BE2C (cell line): Measurements from ENCODE around the gene SLC8A2.

ENCODE experiments used
- DNase-seq: peaks from one replicate; pipeline ENCODE4 v3.0.0-alpha.2; 2020
- H3K27me3 ChIP-seq: fragments of 250-450 bp; sonication (Bioruptor Pico); 2 replicates; pipeline ENCODE4 v1.5.1; 2020; ENCODE audit warnings: mild to moderate bottlenecking
- H3K36me3 ChIP-seq: fragments of 250-450 bp; sonication (Bioruptor Pico); 2 replicates; pipeline ENCODE4 v1.5.1; 2020; ENCODE audit warnings: mild to moderate bottlenecking
- H3K4me1 ChIP-seq: fragments of 250-450 bp; sonication (Bioruptor Pico); 2 replicates; pipeline ENCODE4 v1.5.1; 2020
- H3K4me3 ChIP-seq: 2 replicates; pipeline ENCODE4 v1.5.1; 2011; ENCODE audit warnings: low read depth, low read length
- H3K9me3 ChIP-seq: fragments of 250-450 bp; sonication (Bioruptor Pico); 2 replicates; pipeline ENCODE4 v1.5.1; 2020
- TF ChIP-seq, protein P1 (sequence below): IDR thresholded peaks from 2 replicates; pipeline ENCODE4 v1.5.1; 2012; ENCODE audit warnings: mild to moderate bottlenecking, low read depth, low read length

SLC8A2 gene

DNA sequence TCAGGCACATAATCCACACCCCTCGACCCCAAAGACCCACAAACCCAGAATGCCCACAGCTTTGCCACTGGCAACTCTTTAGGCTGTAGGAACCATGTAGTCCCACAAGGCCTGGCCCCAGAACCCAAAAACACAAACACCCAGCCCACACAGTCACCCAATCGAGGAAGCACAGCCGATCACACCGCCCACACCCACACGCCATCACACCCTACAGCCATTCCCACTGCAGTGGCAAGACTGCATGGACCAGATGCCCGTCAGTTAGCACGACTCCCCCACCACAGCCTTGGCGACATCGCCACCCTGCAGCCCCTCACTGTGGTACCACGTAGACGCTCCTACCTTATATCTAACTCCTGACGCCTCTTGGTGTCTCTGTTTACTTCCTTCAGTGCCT is 28.4 kb downstream of the SLC8A2 start:
- no peak for DNase-seq
- Histone ChIP-seq H3K4me3 (no peak overlapping the region), H3K9me3 (peaks cover 5% of the 10 kb centered on the region), H3K4me1 (peaks cover 10% of the 10 kb centered on the region), H3K36me3 (no peaks in the 10 kb centered on the region), H3K27me3 (peaks cover 3% of the 10 kb centered on the region; the same call in 1 of the 2 replicates)
- TF ChIP-seq, protein P1, sequence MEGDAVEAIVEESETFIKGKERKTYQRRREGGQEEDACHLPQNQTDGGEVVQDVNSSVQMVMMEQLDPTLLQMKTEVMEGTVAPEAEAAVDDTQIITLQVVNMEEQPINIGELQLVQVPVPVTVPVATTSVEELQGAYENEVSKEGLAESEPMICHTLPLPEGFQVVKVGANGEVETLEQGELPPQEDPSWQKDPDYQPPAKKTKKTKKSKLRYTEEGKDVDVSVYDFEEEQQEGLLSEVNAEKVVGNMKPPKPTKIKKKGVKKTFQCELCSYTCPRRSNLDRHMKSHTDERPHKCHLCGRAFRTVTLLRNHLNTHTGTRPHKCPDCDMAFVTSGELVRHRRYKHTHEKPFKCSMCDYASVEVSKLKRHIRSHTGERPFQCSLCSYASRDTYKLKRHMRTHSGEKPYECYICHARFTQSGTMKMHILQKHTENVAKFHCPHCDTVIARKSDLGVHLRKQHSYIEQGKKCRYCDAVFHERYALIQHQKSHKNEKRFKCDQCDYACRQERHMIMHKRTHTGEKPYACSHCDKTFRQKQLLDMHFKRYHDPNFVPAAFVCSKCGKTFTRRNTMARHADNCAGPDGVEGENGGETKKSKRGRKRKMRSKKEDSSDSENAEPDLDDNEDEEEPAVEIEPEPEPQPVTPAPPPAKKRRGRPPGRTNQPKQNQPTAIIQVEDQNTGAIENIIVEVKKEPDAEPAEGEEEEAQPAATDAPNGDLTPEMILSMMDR: no peak

GRCh38 chr19:47438793-47439220 is 32.9 kb downstream of the SLC8A2 start:
- H3K4me1 ChIP-seq: no peaks in the 10 kb centered on the region
- TF ChIP-seq, protein P1: no peak
- no peaks in the 10 kb centered on the region for H3K27me3 ChIP-seq
- H3K36me3 ChIP-seq: no peaks in the 10 kb centered on the region
- no peak overlapping the region for H3K4me3 ChIP-seq
- no peaks in the 10 kb centered on the region for H3K9me3 ChIP-seq
- DNase-seq: no peak

- Histone ChIP-seq H3K4me1 (no peaks in the 10 kb centered on the region), H3K4me3 (no peak overlapping the region), H3K27me3 (no peaks in the 10 kb centered on the region), H3K36me3 (no peaks in the 10 kb centered on the region), H3K9me3 (no peaks in the 10 kb centered on the region)
- no peak for DNase-seq
- TF ChIP-seq, protein P1: no peak
Measured at GRCh38 chr19:47437500-47437899, 34.2 kb downstream of the SLC8A2 start.

DNA sequence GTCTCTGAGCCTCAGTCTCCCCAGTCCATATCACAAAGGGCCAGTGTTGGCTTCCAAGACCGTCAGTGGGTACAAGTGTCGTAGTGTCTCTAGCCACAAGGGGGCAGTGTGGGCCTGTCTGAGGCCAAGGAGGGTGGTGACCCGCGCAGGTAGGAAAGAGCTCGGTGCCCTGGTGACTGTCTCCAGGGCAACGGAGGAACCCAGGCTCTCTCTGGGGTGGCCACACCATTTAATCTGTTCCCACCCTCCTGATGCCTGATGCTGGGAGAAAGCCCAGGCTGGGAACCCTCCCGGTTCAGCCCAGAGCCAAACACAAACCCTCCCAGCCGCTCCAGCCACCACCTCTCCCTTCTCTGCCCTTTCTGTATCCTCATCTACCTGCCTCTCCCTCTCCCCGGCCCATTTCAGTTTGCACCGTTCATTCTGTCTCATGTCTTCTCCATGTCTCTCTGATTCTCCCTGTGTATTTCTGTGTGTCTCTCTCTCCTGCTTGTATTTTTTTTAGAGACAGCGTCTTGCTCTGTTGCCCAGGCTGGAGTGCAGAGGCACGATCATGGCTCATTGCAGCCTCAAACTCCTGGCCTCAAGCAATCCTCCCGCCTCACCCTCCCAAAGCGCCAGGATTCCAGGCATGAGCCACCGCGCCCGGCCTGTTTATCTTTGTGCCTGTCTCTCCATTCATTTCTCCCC is 34.8 kb downstream of the SLC8A2 start:
- Histone ChIP-seq H3K27me3 (no peaks in the 10 kb centered on the region), H3K36me3 (no peaks in the 10 kb centered on the region), H3K9me3 (no peaks in the 10 kb centered on the region), H3K4me1 (no peaks in the 10 kb centered on the region), H3K4me3 (no peak overlapping the region)
- DNase-seq: peak; percentile 88
- TF ChIP-seq, protein P1: peak; percentile 90

- no peak for DNase-seq
- Histone ChIP-seq H3K4me1 (no peaks in the 10 kb centered on the region), H3K27me3 (no peaks in the 10 kb centered on the region), H3K9me3 (no peaks in the 10 kb centered on the region), H3K36me3 (no peaks in the 10 kb centered on the region), H3K4me3 (no peak overlapping the region)
- TF ChIP-seq, protein P1: no peak
Measured at GRCh38 chr19:47435883-47436417, 35.7 kb downstream of the SLC8A2 start.

DNA sequence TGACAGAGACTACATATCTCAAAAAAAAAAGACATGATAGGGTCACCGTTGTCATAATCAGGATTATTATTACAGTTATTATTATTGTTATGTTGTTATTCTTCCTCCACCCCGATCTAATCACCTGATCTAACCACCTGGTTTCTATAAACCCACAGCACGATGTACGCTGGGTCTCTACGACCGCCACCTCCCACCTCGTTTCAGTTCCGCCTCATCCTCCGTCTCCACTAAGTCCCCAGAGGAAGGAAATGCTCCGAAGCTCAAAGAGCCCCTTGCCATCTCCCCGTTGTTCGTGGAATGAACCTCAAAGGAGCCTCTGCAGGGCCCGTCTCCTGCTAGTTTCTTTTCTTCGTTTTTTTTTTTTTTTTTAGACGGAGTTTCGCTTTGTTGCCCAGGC is 36.5 kb downstream of the SLC8A2 start:
- no peak for DNase-seq
- Histone ChIP-seq H3K4me3 (no peak overlapping the region), H3K27me3 (no peaks in the 10 kb centered on the region), H3K36me3 (no peaks in the 10 kb centered on the region), H3K9me3 (no peaks in the 10 kb centered on the region), H3K4me1 (no peaks in the 10 kb centered on the region)
- TF ChIP-seq, protein P1: no peak
